Endothelial cell of umbilical vein (primary cell): Measurements from ENCODE around the gene MUC20. TPM values are rescaled to one million over a fixed set of nuclear protein-coding genes. Genes with fewer than 3 reads are reported as not detected.
A peak's percentile ranks its signal among the peaks of the same experiment; 100 is the strongest.

Experiments
- BruUV-seq: library from RNA; stranded (reverse); fragments of 400-500 nt; replicated peaks from 2 replicates; lab custom pipeline; 2021; lab: Mats Ljungman, UMichigan
- CTCF ChIA-PET: fragments of 300-600, 350-600 bp; sonication (Branson Sonifier 250); formaldehyde crosslinking; loops from one replicate; lab custom pipeline; 2021; ENCODE audit warnings: antibody characterized with exemption, inconsistent platforms; lab: Charles Lee
- POLR2A ChIA-PET: fragments of 300-600, 350-600 bp; sonication (Branson Sonifier 250); formaldehyde crosslinking; loops from one replicate; lab custom pipeline; 2021; ENCODE audit warnings: antibody characterized with exemption, inconsistent platforms; lab: Charles Lee
- DNase-seq: peaks from one replicate; pipeline ENCODE4 v3.0.0-alpha.2; 2011; ENCODE audit warnings: low read depth, low spot score
- FAIRE-seq: peaks from 2 replicates; lab custom pipeline; 2011; peaks lifted over from hg19 to GRCh38; lab: Jason Lieb, UNC
- H2AFZ ChIP-seq: 2 replicates; pipeline ENCODE4 v1.6.0; 2012; ENCODE audit warnings: low read depth, low read length, control low read depth, inconsistent platforms
- H3K27ac ChIP-seq: 2 replicates; pipeline ENCODE4 v1.5.1; 2011; ENCODE audit warnings: low read depth, mild to moderate bottlenecking, control low read depth, low read length, moderate library complexity; ENCODE audit not compliant: insufficient read depth
- H3K27me3 ChIP-seq, 2 experiments: 2 replicates each; pipeline versions ENCODE4 v1.6.0 to v1.6.1; 2011; ENCODE audit warnings: low read length in 2 of 2, mixed read lengths in 1 of 2; ENCODE audit not compliant: control insufficient read depth in 2 of 2, insufficient read depth in 2 of 2
- H3K36me3 ChIP-seq, 2 experiments: 2 replicates in 1 of 2; 3 replicates in 1 of 2; pipeline ENCODE4 v1.5.1; 2011; ENCODE audit warnings: low read length in 2 of 2, mild to moderate bottlenecking in 1 of 2, moderate library complexity in 1 of 2; ENCODE audit not compliant: control insufficient read depth in 2 of 2, insufficient read depth in 2 of 2; ENCODE audit errors: extremely low read depth in 1 of 2
- H3K4me1 ChIP-seq: 3 replicates; pipeline ENCODE4 v1.5.1; 2011; ENCODE audit warnings: mild to moderate bottlenecking, low read length; ENCODE audit not compliant: control insufficient read depth, insufficient read depth; ENCODE audit errors: extremely low read depth
- H3K4me2 ChIP-seq: 2 replicates; pipeline ENCODE4 v1.6.1; 2011; ENCODE audit warnings: low read length, control low read depth, mixed read lengths; ENCODE audit not compliant: insufficient read depth
- H3K4me3 ChIP-seq, 3 experiments: fragments of 200-600 bp in 1 of 3; sonication (generic), shearing (Covaris generic) in 1 of 3; replicated peaks in 1 of 3; 2 replicates each; pipeline ENCODE4 v1.5.1; 2011 to 2016; ENCODE audit warnings: control low read depth in 3 of 3, low read length in 3 of 3, mild to moderate bottlenecking in 2 of 3, inconsistent platforms in 1 of 3, low read depth in 1 of 3, moderate library complexity in 1 of 3; ENCODE audit not compliant: insufficient read depth in 1 of 3
- H3K79me2 ChIP-seq: 2 replicates; pipeline ENCODE4 v1.6.0; 2012; ENCODE audit warnings: low read length, inconsistent platforms; ENCODE audit not compliant: control insufficient read depth, insufficient read depth
- H3K9ac ChIP-seq: replicated peaks from 2 replicates; pipeline ENCODE3; 2011; ENCODE audit warnings: low read length, control low read depth; ENCODE audit not compliant: insufficient read depth; ENCODE audit errors: extremely low read depth
- H3K9me1 ChIP-seq: replicated peaks from 3 replicates; pipeline ENCODE4 v1.6.0; 2011; ENCODE audit warnings: mild to moderate bottlenecking, low read length; ENCODE audit not compliant: control insufficient read depth, insufficient read depth; ENCODE audit errors: extremely low read depth
- H3K9me3 ChIP-seq: replicated peaks from 2 replicates; pipeline ENCODE4 v1.5.1; 2012; ENCODE audit warnings: low read length, inconsistent platforms; ENCODE audit not compliant: control insufficient read depth, insufficient read depth
- H4K20me1 ChIP-seq: replicated peaks from 2 replicates; pipeline ENCODE3; 2011; ENCODE audit warnings: mild to moderate bottlenecking, low read length; ENCODE audit not compliant: control insufficient read depth, insufficient read depth; ENCODE audit errors: extremely low read depth
- EZH2 ChIP-seq: IDR thresholded peaks from 2 replicates; pipeline ENCODE4 v1.6.1; 2012; ENCODE audit warnings: borderline replicate concordance, low read depth, mild to moderate bottlenecking, moderate library complexity, low read length, inconsistent platforms; ENCODE audit not compliant: severe bottlenecking
- FOS ChIP-seq: IDR thresholded peaks from 2 replicates; pipeline ENCODE4 v1.6.1; 2011; ENCODE audit warnings: mild to moderate bottlenecking, low read length, moderate library complexity, borderline replicate concordance; ENCODE audit not compliant: insufficient read depth
- GATA2 ChIP-seq: IDR thresholded peaks from 2 replicates; pipeline ENCODE4 v1.7.0; 2011; ENCODE audit warnings: low read depth, mild to moderate bottlenecking, moderate library complexity, mixed read lengths, low read length; ENCODE audit not compliant: insufficient read length, insufficient read depth
- JUN ChIP-seq: IDR thresholded peaks from 2 replicates; pipeline ENCODE4 v1.6.1; 2011; ENCODE audit warnings: borderline replicate concordance, low read depth; ENCODE audit not compliant: insufficient read length, insufficient read depth
- MYC ChIP-seq: IDR thresholded peaks from one replicate; pipeline ENCODE4 v1.6.1; 2011; ENCODE audit warnings: mild to moderate bottlenecking, low read depth, low read length
- POLR2A ChIP-seq: IDR thresholded peaks from 2 replicates; pipeline ENCODE4 v1.6.1; 2012; ENCODE audit warnings: low read depth, mild to moderate bottlenecking, control low read depth, low read length
- POLR2AphosphoS5 ChIP-seq: IDR thresholded peaks from 2 replicates; pipeline ENCODE4 v1.6.1; 2012; ENCODE audit warnings: low read depth, mild to moderate bottlenecking, control low read depth, low read length, moderate library complexity; ENCODE audit not compliant: insufficient read depth
- dilution Hi-C: fragments of 300-500 bp; cut with MboI; formaldehyde crosslinking; loops from one replicate; pipeline ENCODE4 v1.15.0; 2019; ENCODE audit warnings: low sequenced_read_pairs; ENCODE audit not compliant: extremely low pct_ligation_motif_present
- intact Hi-C: fragments of 100-400 bp; cut with micrococcal nuclease; formaldehyde crosslinking; loops from one replicate; pipeline ENCODE4 v1.10.0; 2022
- polyA plus RNA-seq, 4 experiments: library from polyadenylated mRNA; depleted of rRNA in 3 of 4; stranded (reverse) in 3 of 4; unstranded in 1 of 4; fragments of >200 nt; gene quantifications; 2 replicates each; pipeline versions ENCODE4 v1.2.1 to v1.2.3, GENCODE V29; 2011 to 2012; ENCODE audit warnings: missing spikeins in 1 of 4
- total RNA-seq: library from RNA; stranded (reverse); gene quantifications from 2 replicates; pipeline ENCODE4 v1.2.3, GENCODE V29; 2021
- TF ChIP-seq, protein P1 (sequence below), 2 donors: IDR thresholded peaks; 1 replicate in 1 of 2; 2 replicates in 1 of 2; pipeline ENCODE4 v1.5.1; 2011; ENCODE audit warnings: low read length in 2 of 2, mild to moderate bottlenecking in 2 of 2, moderate library complexity in 2 of 2, control low read depth in 1 of 2, inconsistent platforms in 1 of 2, low read depth in 1 of 2; ENCODE audit not compliant: insufficient read depth in 1 of 2; ENCODE audit errors: extremely low read depth in 1 of 2
- TF ChIP-seq, protein P2 (sequence below): IDR thresholded peaks from 2 replicates; pipeline ENCODE4 v1.6.1; 2011; ENCODE audit not compliant: insufficient read depth, insufficient read length

Gene MUC20
- total and polyA plus RNA-seq, 2 donors (not counting 3 experiments of a cell fraction or from before 2014, with no cell fraction given): 0.62 TPM; not detected in 1

- CTCF ChIA-PET: interaction anchor here (1.2 kb wide), 1 partner anchor 10 kb away, joined by 7 read pairs; no protein-coding TSS in a partner anchor
- no peak overlapping the region for H3K4me2 ChIP-seq
- FAIRE-seq: peak; percentile 62
- H3K9ac ChIP-seq: no peak overlapping the region
- peaks cover 0 to 3% of the 10 kb centered on the region in 2 experiments for H3K36me3 ChIP-seq
- dilution Hi-C loops (no loop called here), intact Hi-C loops (no loop called here)
- H3K79me2 ChIP-seq: no peaks in the 10 kb centered on the region
- TF ChIP-seq POLR2A (no peak), EZH2 (no peak)
- TF ChIP-seq, protein P1, sequence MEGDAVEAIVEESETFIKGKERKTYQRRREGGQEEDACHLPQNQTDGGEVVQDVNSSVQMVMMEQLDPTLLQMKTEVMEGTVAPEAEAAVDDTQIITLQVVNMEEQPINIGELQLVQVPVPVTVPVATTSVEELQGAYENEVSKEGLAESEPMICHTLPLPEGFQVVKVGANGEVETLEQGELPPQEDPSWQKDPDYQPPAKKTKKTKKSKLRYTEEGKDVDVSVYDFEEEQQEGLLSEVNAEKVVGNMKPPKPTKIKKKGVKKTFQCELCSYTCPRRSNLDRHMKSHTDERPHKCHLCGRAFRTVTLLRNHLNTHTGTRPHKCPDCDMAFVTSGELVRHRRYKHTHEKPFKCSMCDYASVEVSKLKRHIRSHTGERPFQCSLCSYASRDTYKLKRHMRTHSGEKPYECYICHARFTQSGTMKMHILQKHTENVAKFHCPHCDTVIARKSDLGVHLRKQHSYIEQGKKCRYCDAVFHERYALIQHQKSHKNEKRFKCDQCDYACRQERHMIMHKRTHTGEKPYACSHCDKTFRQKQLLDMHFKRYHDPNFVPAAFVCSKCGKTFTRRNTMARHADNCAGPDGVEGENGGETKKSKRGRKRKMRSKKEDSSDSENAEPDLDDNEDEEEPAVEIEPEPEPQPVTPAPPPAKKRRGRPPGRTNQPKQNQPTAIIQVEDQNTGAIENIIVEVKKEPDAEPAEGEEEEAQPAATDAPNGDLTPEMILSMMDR (IDR thresholded peaks at IDR 0.05; ENCODE audit: extremely low read depth in 1 of 2, insufficient read depth in 1 of 2, low read depth in 1 of 2, low read length in 2 of 2): no peak
- no peaks in the 10 kb centered on the region for H4K20me1 ChIP-seq
- no peak overlapping the region for H3K4me3 ChIP-seq
- H3K4me1 ChIP-seq: no peaks in the 10 kb centered on the region
- H3K9me1 ChIP-seq: no peaks in the 10 kb centered on the region
- no peaks in the 10 kb centered on the region for H3K9me3 ChIP-seq
- H3K27me3 ChIP-seq: no peaks in the 10 kb centered on the region
- POLR2A ChIA-PET: no interaction called here
- no peak for DNase-seq
- no peak overlapping the region for H3K27ac ChIP-seq
- H2AFZ ChIP-seq: no peak overlapping the region
- no TSS peak for BruUV-seq
Measured at GRCh38 chr3:195698647-195699387, 22.0 kb upstream of the MUC20 start.

- no peak for FAIRE-seq
- no peak overlapping the region for H2AFZ ChIP-seq
- no peak overlapping the region for H3K9ac ChIP-seq
- H4K20me1 ChIP-seq: no peaks in the 10 kb centered on the region
- H3K9me1 ChIP-seq: no peaks in the 10 kb centered on the region
- BruUV-seq: no TSS peak
- no peaks in the 10 kb centered on the region for H3K4me1 ChIP-seq
- H3K36me3 ChIP-seq: peaks cover 0 to 3% of the 10 kb centered on the region in 2 experiments
- H3K79me2 ChIP-seq: no peaks in the 10 kb centered on the region
- no peak overlapping the region for H3K27ac ChIP-seq
- ChIA-PET POLR2A (no interaction called here), CTCF (interaction anchor here (1.2 kb wide), 1 partner anchor 10 kb away, joined by 7 read pairs; no protein-coding TSS in a partner anchor)
- TF ChIP-seq POLR2AphosphoS5 (no peak), MYC (no peak), JUN (no peak), GATA2 (no peak), EZH2 (no peak), POLR2A (no peak), FOS (no peak)
- TF ChIP-seq, protein P1 (IDR thresholded peaks at IDR 0.05; ENCODE audit: extremely low read depth in 1 of 2, insufficient read depth in 1 of 2, low read depth in 1 of 2, low read length in 2 of 2): no peak
- TF ChIP-seq, protein P2, sequence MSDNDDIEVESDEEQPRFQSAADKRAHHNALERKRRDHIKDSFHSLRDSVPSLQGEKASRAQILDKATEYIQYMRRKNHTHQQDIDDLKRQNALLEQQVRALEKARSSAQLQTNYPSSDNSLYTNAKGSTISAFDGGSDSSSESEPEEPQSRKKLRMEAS: no peak
- H3K4me2 ChIP-seq: no peak overlapping the region
- H3K27me3 ChIP-seq: no peaks in the 10 kb centered on the region
- DNase-seq: no peak
- intact Hi-C loops (no loop called here), dilution Hi-C loops (no loop called here)
- H3K4me3 ChIP-seq: no peak overlapping the region
- H3K9me3 ChIP-seq: no peaks in the 10 kb centered on the region
Measured at GRCh38 chr3:195699388-195699771, 21.4 kb upstream of the MUC20 start.
